ENCODE measurements around the gene ZNF581. TPM values are rescaled to one million over a fixed set of nuclear protein-coding genes. Genes with fewer than 3 reads are reported as not detected.
A peak's percentile ranks its signal among the peaks of the same experiment; 100 is the strongest.

Gene ZNF581
- total RNA-seq, 4 donors from 2014 or later: 16.3 to 27.1 (median 20.2) TPM

GRCh38 chr19:55654868-55655647 is 11.6 kb downstream of the ZNF581 start, which contains the start of gene U2AF2:
U2AF2 (plus strand) TSS chr19:55655035; CDS start chr19:55655105, 70 bp downstream.
- DNase-seq (ENCODE audit: low spot score in 2 of 2): peak; percentile 97 to 98
- peaks cover 54% of the 10 kb centered on the region for H3K4me1 ChIP-seq
- WGBS: 1% methylated on average over 55 of the region's 95 CpGs

GRCh38 chr19:55655648-55656040 is 12.2 kb downstream of the ZNF581 start:
- no peak for DNase-seq (ENCODE audit: low spot score in 2 of 2)
- Histone ChIP-seq H3K36me3 (peaks cover 17% of the 10 kb centered on the region), H3K9me3 (no peaks in the 10 kb centered on the region), H3K4me1 (peaks cover 58% of the 10 kb centered on the region), H3K4me3 (peak overlapping the region; percentile 87), H3K27ac (peak overlapping the region; percentile 99), H3K27me3 (no peaks in the 10 kb centered on the region)
- 0% methylated on average over 19 of the region's 19 CpGs for WGBS
- TF ChIP-seq POLR2A (IDR thresholded peaks at IDR 0.05): no peak
- TF ChIP-seq CTCF (IDR thresholded peaks at IDR 0.05): no peak
- TF ChIP-seq EP300 (IDR thresholded peaks at IDR 0.05): no peak
- no peak for TF ChIP-seq POLR2AphosphoS5 (IDR thresholded peaks at IDR 0.05)

More at GRCh38 chr19:55654868-55655647, 11.6 kb downstream of the ZNF581 start, which contains the start of gene U2AF2:
- TF ChIP-seq EP300 (IDR thresholded peaks at IDR 0.05): no peak
- TF ChIP-seq POLR2AphosphoS5 (IDR thresholded peaks at IDR 0.05): peak; percentile 52 to 86 (median 63)
- peak; percentile 24 to 64 for TF ChIP-seq POLR2A (IDR thresholded peaks at IDR 0.05)
- Histone ChIP-seq H3K4me3 (peak within 1 kb of the TSS; percentile 87), H3K9me3 (no peaks in the 10 kb centered on the region), H3K27me3 (no peaks in the 10 kb centered on the region), H3K36me3 (peaks cover 11% of the 10 kb centered on the region), H3K27ac (peak within 1 kb of the TSS; percentile 99)

GRCh38 chr19:55656552-55656951 is 13.1 kb downstream of the ZNF581 start:
- peaks cover 26% of the 10 kb centered on the region for H3K36me3 ChIP-seq
- TF ChIP-seq POLR2AphosphoS5 (IDR thresholded peaks at IDR 0.05) (no peak), POLR2A (IDR thresholded peaks at IDR 0.05) (no peak), CTCF (IDR thresholded peaks at IDR 0.05) (no peak), EP300 (IDR thresholded peaks at IDR 0.05) (no peak)
- H3K9me3 ChIP-seq: no peaks in the 10 kb centered on the region
- H3K4me1 ChIP-seq: peaks cover 59% of the 10 kb centered on the region
- H3K4me3 ChIP-seq: peak overlapping the region; percentile 87
- 48% methylated on average over 7 of the region's 7 CpGs for WGBS
- no peak overlapping the region for H3K27ac ChIP-seq
- no peak for DNase-seq (ENCODE audit: low spot score in 2 of 2)
- no peaks in the 10 kb centered on the region for H3K27me3 ChIP-seq

- TF ChIP-seq CTCF (IDR thresholded peaks at IDR 0.05) (no peak), POLR2A (IDR thresholded peaks at IDR 0.05) (no peak), POLR2AphosphoS5 (IDR thresholded peaks at IDR 0.05) (no peak), EP300 (IDR thresholded peaks at IDR 0.05) (no peak)
These were observed 13.7 kb downstream of the ZNF581 start for GRCh38 chr19:55656988-55657747.

GRCh38 chr19:55658846-55659459 is 15.5 kb downstream of the ZNF581 start:
- no peak overlapping the region for H3K4me3 ChIP-seq
- 92% methylated on average over 23 of the region's 37 CpGs for WGBS
- H3K9me3 ChIP-seq: no peaks in the 10 kb centered on the region
- H3K27ac ChIP-seq: no peak overlapping the region
- no peak for DNase-seq (ENCODE audit: low spot score in 2 of 2)
- TF ChIP-seq EP300 (IDR thresholded peaks at IDR 0.05) (no peak), CTCF (IDR thresholded peaks at IDR 0.05) (no peak), POLR2A (IDR thresholded peaks at IDR 0.05) (no peak), POLR2AphosphoS5 (IDR thresholded peaks at IDR 0.05) (no peak)
- no peaks in the 10 kb centered on the region for H3K27me3 ChIP-seq
- peaks cover 50% of the 10 kb centered on the region for H3K36me3 ChIP-seq
- H3K4me1 ChIP-seq: peaks cover 50% of the 10 kb centered on the region

More at GRCh38 chr19:55656988-55657747, 13.7 kb downstream of the ZNF581 start:
- H3K9me3 ChIP-seq: no peaks in the 10 kb centered on the region
- peaks cover 32% of the 10 kb centered on the region for H3K36me3 ChIP-seq
- no peak overlapping the region for H3K27ac ChIP-seq
- 37% methylated on average over 17 of the region's 18 CpGs for WGBS
- peaks cover 59% of the 10 kb centered on the region for H3K4me1 ChIP-seq
- no peak for DNase-seq (ENCODE audit: low spot score in 2 of 2)
- no peaks in the 10 kb centered on the region for H3K27me3 ChIP-seq
- H3K4me3 ChIP-seq: peak overlapping the region; percentile 87

All from suprapubic skin (tissue), 4 donors.